22Rv1 (cell line): ENCODE results near the gene CRACR2A.

Source experiments
- H3K27ac ChIP-seq: fragments of 450-650 bp; 2 replicates; pipeline ENCODE4 v1.5.1; 2017
- CTCF ChIP-seq: fragments of 450-650 bp; IDR thresholded peaks from 2 replicates; pipeline ENCODE4 v1.5.1; 2017; ENCODE audit warnings: mild to moderate bottlenecking
- ZFX ChIP-seq: fragments of 450-650 bp; IDR thresholded peaks from 2 replicates; pipeline ENCODE4 v1.6.1; 2017; ENCODE audit warnings: antibody characterized with exemption, borderline replicate concordance

The CRACR2A gene

GRCh38 chr12:3631759-3632158 lies 121.2 kb downstream of the CRACR2A start:
- no peak for TF ChIP-seq CTCF
- TF ChIP-seq ZFX: no peak
- H3K27ac ChIP-seq: no peak overlapping the region

GRCh38 chr12:3631272-3631637 lies 121.7 kb downstream of the CRACR2A start:
- H3K27ac ChIP-seq: no peak overlapping the region
- TF ChIP-seq CTCF: no peak
- TF ChIP-seq ZFX: no peak

- TF ChIP-seq CTCF (no peak), ZFX (no peak)
Observed at GRCh38 chr12:3630621-3631271, 122.2 kb downstream of the CRACR2A start.

GRCh38 chr12:3630111-3630510 lies 122.8 kb downstream of the CRACR2A start:
- no peak overlapping the region for H3K27ac ChIP-seq
- TF ChIP-seq CTCF (no peak), ZFX (no peak)

More at GRCh38 chr12:3630621-3631271, 122.2 kb downstream of the CRACR2A start:
- no peak overlapping the region for H3K27ac ChIP-seq

- no peak overlapping the region for H3K27ac ChIP-seq
- TF ChIP-seq CTCF (no peak), ZFX (no peak)
Observed at GRCh38 chr12:3629057-3629830, 123.7 kb downstream of the CRACR2A start.

- no peak for TF ChIP-seq ZFX
- TF ChIP-seq CTCF: no peak
- H3K27ac ChIP-seq: no peak overlapping the region
Observed at GRCh38 chr12:3628629-3629028, 124.3 kb downstream of the CRACR2A start.

- TF ChIP-seq CTCF (no peak), ZFX (no peak)
- no peak overlapping the region for H3K27ac ChIP-seq
Observed at GRCh38 chr12:3627336-3627735, 125.6 kb downstream of the CRACR2A start.
